Activated CD8-positive, alpha-beta memory T cell treated with anti-CD3 and anti-CD28 coated beads, Interleukin-2, amount 50 U/mL, for 1 hour (primary cell): ENCODE measurements around the gene EFCAB5.
"Not testable (repeated sequence)": the region's sequence is repeated elsewhere in the genome, so short reads cannot be mapped to it uniquely, and the experiment has no call there.

Experiments
- DNase-seq: peaks from one replicate; pipeline ENCODE4 v3.0.0-alpha.2; 2020; ENCODE audit errors: extremely low read depth

EFCAB5 gene

DNA sequence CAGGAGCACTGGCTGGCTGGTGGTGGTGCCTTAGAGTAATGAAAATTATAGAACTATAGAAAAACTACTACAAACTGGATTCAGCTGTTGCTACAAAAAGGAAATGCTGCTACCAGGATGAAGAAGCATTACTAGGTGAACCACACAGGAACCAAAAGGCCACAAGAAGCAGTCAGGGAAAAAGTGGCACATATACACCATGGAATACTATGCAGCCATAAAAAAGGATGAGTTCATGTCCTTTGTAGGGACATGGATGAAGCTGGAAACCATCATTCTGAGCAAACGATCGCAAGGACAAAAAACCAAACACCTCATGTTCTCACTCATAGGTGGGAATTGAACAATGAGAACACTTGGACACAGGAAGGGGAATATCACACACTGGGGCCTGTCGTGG is 5.5 kb upstream of the EFCAB5 start:
- not testable (repeated sequence) for DNase-seq

DNA sequence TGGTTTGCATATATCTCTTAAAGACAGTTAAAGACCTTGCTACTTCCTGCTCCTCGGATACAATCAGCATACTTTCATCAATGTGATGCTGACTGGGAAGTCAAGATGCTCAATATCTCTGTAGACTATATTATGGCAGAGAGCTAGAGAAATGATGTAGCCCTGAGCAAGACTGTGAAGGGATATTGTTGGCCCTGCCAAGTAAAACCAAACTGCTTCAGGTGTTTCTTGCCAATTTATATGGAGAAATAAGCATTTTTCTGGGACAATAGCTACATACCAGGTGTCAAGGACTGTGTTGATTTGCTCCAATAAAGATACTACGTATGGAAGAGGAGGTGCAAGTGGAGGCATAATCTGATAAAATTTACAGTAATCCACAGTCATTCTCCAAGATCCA is 4.7 kb upstream of the EFCAB5 start:
- no peak for DNase-seq

DNA sequence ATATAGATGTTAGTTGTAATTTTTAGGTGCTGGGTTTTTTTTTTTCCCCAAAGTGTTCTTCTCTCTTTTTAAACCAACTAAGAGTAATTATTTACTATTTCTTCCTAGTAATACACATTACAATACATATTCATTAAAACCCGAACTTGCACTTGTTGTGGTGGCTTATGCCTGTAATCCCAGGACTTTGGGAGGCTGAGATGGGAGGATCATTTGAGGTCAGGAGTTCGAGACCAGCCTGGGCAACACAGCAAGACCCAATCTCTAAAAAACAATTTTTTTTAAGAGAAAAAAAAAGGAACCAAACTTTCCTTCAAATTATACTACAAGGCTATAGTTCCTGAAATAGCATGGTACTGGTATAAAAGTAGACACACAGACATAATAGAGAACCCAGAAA is 3.8 kb downstream of the EFCAB5 start:
- no peak for DNase-seq

- DNase-seq = no peak
These were observed 7.2 kb downstream of the EFCAB5 start for GRCh38 chr17:29948448-29949215.

DNA sequence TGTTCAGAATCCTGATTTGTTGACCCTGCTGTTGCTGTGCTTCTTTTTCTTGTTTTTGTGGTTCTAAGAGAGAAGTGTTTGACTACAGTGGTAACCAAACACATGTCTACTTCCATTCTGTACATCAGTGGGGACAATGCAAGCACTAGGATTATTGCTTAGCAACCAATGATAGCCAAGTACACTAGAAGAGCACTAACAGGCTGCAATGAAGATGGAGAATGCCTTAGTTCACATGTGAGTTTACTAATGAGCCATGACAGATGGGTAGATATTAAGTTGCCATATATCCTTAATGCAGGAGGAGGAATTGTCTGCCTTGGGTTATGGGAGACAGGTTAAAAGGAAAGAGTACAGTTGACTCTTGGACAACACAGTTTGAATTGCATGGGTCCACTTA is 8.3 kb downstream of the EFCAB5 start:
- DNase-seq = no peak

GRCh38 chr17:29954405-29954804 is 13.0 kb downstream of the EFCAB5 start:
- DNase-seq = no peak

GRCh38 chr17:29956225-29956624 is 14.8 kb downstream of the EFCAB5 start:
- no peak for DNase-seq

GRCh38 chr17:29957488-29957887 is 16.1 kb downstream of the EFCAB5 start:
- DNase-seq = not testable (repeated sequence)

DNA sequence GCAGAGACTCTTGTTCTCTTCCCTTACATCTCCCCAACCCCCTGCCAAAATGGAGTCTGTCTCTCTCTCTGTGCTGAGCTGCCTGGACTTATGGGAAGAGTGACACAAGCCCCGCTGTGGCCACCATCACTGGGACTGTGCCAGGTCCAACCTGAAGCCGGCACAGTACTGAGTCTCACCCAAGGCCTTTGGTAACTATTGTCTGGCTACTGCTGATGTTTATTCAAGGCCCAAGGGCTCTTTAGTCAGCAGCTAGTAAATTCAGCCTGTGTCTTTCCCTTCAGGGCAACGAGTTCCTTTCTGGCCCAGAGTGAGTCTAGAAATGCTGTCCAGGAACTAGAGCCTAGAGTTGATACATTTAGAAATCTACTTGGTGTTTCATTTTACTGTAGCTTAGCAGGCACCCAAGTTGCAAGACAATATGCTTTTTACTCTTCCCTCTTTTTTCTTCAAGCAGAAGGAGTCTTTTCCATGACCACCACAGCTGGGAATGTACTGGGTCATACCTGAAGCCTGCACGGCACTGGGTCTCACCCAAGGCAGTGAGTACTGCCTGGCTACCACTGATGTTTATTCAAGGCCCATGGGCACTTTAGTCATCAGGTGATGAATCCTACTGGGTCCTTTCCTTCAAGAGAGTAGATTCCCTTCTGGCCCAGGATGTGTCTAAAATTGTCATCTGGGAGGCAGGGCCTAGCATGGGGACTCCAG is 17.7 kb downstream of the EFCAB5 start:
- no peak for DNase-seq

- DNase-seq = no peak
These were observed 18.4 kb downstream of the EFCAB5 start for GRCh38 chr17:29959658-29960337.

DNA sequence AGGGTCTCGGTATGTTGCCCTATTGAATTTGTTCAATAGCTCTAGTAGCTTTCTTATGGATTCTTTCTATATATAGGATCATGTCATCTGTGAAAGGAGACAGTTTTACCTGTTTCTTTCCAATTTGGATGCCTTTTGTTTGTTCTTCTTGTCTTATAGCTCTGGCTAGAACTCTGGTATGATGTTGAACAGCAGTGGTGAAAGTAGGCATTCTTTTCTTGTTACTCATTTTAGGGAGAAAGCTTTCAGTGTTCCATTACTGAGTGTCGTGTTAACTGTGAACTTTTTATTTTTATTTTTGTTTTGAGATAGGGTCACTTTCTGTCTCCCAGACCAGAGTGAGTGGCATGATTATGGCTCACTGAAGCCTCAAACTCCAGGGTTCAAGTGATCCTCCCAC is 21.2 kb downstream of the EFCAB5 start:
- no peak for DNase-seq

- DNase-seq = no peak
These were observed 26.8 kb downstream of the EFCAB5 start for GRCh38 chr17:29968271-29968670.

GRCh38 chr17:29972277-29972676 is 30.8 kb downstream of the EFCAB5 start:
- DNase-seq = no peak

DNA sequence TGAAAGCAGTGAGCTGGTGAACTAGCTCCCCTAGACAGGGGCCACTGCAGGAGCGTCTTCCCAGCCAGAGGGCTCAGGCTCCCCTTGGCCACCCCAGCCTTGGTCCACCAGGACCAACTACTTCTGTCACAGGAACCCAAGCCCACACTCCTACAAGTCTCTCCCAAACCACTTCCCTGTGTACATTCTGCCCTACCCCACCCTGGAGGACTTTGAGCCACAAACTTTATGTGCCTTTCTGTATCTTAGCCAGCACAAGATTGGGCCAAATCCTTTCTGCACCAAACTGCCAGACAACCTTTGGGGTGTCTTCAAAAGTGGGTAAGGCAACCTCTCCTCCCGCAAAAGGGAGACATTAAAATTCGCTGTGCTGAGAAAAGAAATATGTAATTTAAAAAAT is 31.6 kb downstream of the EFCAB5 start:
- no peak for DNase-seq

DNA sequence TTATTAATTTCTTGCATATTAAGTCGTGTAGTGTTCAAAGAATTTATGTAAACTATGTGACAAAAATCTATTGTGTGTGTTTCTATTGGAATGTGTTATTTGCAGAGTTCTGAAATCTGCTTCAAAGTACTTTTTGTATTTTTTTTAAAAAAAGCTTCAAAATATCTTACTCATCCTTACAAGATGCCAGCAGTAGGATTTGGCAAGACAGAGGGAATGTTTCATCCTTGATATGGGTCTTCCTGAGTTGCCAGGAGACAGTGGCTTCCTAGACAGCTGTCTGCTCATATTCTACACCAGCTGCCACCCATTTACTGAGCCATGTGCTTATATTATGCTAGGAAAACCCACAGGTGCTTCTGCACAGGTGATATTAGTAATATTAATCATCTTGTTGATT is 36.4 kb downstream of the EFCAB5 start:
- DNase-seq = no peak

DNA sequence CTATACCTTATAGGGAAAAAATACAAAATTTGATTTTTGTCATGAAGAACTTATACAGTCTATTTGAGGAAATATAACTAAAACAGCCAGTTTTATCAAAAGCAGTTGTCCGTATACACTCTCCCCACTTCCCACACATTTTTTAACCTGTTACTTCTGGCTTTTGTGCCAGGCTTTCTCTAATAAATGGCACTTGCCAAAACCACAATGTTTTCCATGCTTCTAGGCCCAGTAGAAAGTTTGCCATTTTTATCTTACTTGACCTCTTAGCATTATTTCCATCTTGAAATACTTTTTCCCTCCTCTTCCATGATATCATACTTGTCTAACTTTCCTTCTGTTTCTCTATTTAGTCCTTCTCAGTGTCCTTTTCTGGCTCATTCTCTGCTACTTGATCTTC is 38.8 kb downstream of the EFCAB5 start:
- DNase-seq = no peak

- DNase-seq = no peak
These were observed 41.7 kb downstream of the EFCAB5 start for GRCh38 chr17:29982991-29983653.

- no peak for DNase-seq
These were observed 55.0 kb downstream of the EFCAB5 start for GRCh38 chr17:29996458-29996857.

GRCh38 chr17:30000001-30000754 is 58.7 kb downstream of the EFCAB5 start:
- no peak for DNase-seq

- DNase-seq = no peak
These were observed 59.4 kb downstream of the EFCAB5 start for GRCh38 chr17:30000755-30001257.

GRCh38 chr17:30002088-30002487 is 60.7 kb downstream of the EFCAB5 start:
- DNase-seq = no peak
